ENCODE data around the gene ORMDL2. TPM values are rescaled to one million over a fixed set of nuclear protein-coding genes. Genes with fewer than 3 reads are reported as not detected.

Gene ORMDL2
- polyA plus RNA-seq, 1 donor from 2014 or later, result 11.5 TPM

DNA sequence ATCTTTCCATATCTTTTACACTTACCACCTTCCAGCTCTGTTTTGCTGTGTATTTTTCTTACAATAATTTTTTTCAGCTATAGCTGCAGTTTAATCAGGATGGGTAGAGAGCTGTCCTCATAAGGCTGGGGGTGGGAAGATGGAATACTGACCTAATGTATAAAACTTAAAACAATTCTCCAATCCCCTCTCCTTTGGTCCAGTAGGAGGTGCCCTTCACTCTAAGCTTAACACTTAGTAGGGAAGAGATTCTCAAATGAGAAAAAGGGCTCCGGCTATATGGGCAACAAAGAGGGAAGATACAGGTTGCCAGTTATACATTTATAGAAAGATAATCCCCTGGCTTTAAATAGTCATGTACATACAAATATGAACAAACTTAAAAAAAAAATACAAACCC, 2.8 kb downstream of the ORMDL2 start:
- Histone ChIP-seq H3K36me3 (ENCODE audit: insufficient read depth, low read length) (peaks cover 12% of the 10 kb centered on the region), H3K9me3 (ENCODE audit: low read length) (no peaks in the 10 kb centered on the region), H3F3A (ENCODE audit: insufficient read depth, low read length, poor library complexity, severe bottlenecking) (no peaks in the 10 kb centered on the region), H3K27ac (ENCODE audit: low read length) (no peak overlapping the region), H3K9ac (ENCODE audit: low read length) (no peak overlapping the region), H4K20me1 (ENCODE audit: insufficient read depth) (no peaks in the 10 kb centered on the region), H3K9me2 (ENCODE audit: insufficient read depth, low read length) (no peaks in the 10 kb centered on the region), H3K4me2 (ENCODE audit: low read length) (no peak overlapping the region), H3K79me2 (replicated peaks; ENCODE audit: insufficient read depth, low read length) (peaks cover 43% of the 10 kb centered on the region), H2AFZ (ENCODE audit: low read depth, low read length) (no peak overlapping the region), H3K4me3 (ENCODE audit: low read length) (no peak overlapping the region), H3K27me3 (ENCODE audit: insufficient read depth, low read depth, low read length) (no peaks in the 10 kb centered on the region)
- TF ChIP-seq, protein P1, sequence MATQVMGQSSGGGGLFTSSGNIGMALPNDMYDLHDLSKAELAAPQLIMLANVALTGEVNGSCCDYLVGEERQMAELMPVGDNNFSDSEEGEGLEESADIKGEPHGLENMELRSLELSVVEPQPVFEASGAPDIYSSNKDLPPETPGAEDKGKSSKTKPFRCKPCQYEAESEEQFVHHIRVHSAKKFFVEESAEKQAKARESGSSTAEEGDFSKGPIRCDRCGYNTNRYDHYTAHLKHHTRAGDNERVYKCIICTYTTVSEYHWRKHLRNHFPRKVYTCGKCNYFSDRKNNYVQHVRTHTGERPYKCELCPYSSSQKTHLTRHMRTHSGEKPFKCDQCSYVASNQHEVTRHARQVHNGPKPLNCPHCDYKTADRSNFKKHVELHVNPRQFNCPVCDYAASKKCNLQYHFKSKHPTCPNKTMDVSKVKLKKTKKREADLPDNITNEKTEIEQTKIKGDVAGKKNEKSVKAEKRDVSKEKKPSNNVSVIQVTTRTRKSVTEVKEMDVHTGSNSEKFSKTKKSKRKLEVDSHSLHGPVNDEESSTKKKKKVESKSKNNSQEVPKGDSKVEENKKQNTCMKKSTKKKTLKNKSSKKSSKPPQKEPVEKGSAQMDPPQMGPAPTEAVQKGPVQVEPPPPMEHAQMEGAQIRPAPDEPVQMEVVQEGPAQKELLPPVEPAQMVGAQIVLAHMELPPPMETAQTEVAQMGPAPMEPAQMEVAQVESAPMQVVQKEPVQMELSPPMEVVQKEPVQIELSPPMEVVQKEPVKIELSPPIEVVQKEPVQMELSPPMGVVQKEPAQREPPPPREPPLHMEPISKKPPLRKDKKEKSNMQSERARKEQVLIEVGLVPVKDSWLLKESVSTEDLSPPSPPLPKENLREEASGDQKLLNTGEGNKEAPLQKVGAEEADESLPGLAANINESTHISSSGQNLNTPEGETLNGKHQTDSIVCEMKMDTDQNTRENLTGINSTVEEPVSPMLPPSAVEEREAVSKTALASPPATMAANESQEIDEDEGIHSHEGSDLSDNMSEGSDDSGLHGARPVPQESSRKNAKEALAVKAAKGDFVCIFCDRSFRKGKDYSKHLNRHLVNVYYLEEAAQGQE (IDR thresholded peaks at IDR 0.05; ENCODE audit: borderline replicate concordance), result no peak
- TF ChIP-seq SMC3 (conservative IDR thresholded peaks at IDR 0.05; ENCODE audit: poor library complexity) (no peak), MXI1 (conservative IDR thresholded peaks at IDR 0.05; ENCODE audit: poor library complexity, severe bottlenecking) (no peak), EP300 (conservative IDR thresholded peaks at IDR 0.05; ENCODE audit: poor library complexity, severe bottlenecking) (no peak), TAF1 (IDR thresholded peaks at IDR 0.05; ENCODE audit: low read depth) (no peak), POLR2AphosphoS5 (IDR thresholded peaks at IDR 0.05) (no peak)
- TF ChIP-seq, protein P2, sequence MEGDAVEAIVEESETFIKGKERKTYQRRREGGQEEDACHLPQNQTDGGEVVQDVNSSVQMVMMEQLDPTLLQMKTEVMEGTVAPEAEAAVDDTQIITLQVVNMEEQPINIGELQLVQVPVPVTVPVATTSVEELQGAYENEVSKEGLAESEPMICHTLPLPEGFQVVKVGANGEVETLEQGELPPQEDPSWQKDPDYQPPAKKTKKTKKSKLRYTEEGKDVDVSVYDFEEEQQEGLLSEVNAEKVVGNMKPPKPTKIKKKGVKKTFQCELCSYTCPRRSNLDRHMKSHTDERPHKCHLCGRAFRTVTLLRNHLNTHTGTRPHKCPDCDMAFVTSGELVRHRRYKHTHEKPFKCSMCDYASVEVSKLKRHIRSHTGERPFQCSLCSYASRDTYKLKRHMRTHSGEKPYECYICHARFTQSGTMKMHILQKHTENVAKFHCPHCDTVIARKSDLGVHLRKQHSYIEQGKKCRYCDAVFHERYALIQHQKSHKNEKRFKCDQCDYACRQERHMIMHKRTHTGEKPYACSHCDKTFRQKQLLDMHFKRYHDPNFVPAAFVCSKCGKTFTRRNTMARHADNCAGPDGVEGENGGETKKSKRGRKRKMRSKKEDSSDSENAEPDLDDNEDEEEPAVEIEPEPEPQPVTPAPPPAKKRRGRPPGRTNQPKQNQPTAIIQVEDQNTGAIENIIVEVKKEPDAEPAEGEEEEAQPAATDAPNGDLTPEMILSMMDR (IDR thresholded peaks at IDR 0.05; ENCODE audit: poor library complexity, severe bottlenecking), result peak; percentile 17

DNA sequence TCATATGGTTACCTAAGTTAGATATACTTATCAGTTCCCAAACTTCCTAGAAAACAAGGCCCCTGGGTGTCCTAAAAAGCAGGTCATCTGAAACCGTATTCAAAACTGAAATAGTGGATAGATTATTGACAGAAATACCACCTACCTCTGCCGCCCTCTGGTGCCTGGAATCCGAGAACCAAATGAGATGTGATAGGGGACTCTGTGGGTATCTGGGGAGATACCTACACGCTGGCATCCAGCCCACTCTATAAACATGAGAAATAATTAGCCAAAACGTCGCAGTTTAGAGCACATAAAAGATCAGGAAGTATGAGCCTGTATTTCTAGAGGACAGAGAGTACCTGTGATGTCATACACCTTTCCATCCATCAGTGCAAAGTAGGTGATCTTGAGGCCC, 4.4 kb downstream of the ORMDL2 start:
- Histone ChIP-seq H4K20me1 (ENCODE audit: insufficient read depth) (no peaks in the 10 kb centered on the region), H3K79me2 (replicated peaks; ENCODE audit: insufficient read depth, low read length) (peaks cover 37% of the 10 kb centered on the region), H3K4me3 (ENCODE audit: low read length) (no peak overlapping the region), H3K9ac (ENCODE audit: low read length) (no peak overlapping the region), H3K9me2 (ENCODE audit: insufficient read depth, low read length) (no peaks in the 10 kb centered on the region), H3K27me3 (ENCODE audit: insufficient read depth, low read depth, low read length) (no peaks in the 10 kb centered on the region), H3F3A (ENCODE audit: insufficient read depth, low read length, poor library complexity, severe bottlenecking) (no peaks in the 10 kb centered on the region), H3K36me3 (ENCODE audit: insufficient read depth, low read length) (peaks cover 12% of the 10 kb centered on the region), H2AFZ (ENCODE audit: low read depth, low read length) (no peak overlapping the region), H3K27ac (ENCODE audit: low read length) (no peak overlapping the region), H3K4me2 (ENCODE audit: low read length) (no peak overlapping the region), H3K9me3 (ENCODE audit: low read length) (no peaks in the 10 kb centered on the region)
- TF ChIP-seq EP300 (conservative IDR thresholded peaks at IDR 0.05; ENCODE audit: poor library complexity, severe bottlenecking), result no peak
- TF ChIP-seq, protein P2 (IDR thresholded peaks at IDR 0.05; ENCODE audit: poor library complexity, severe bottlenecking), result no peak
- no peak for TF ChIP-seq MXI1 (conservative IDR thresholded peaks at IDR 0.05; ENCODE audit: poor library complexity, severe bottlenecking)
- TF ChIP-seq, protein P1 (IDR thresholded peaks at IDR 0.05; ENCODE audit: borderline replicate concordance), result no peak
